GM13976 (cell line): Measurements from ENCODE around the gene SLC34A1.

Source experiments
- DNase-seq: peaks from one replicate; pipeline ENCODE4 v3.0.0; 2012; ENCODE audit warnings: low spot score
- CTCF ChIP-seq: IDR thresholded peaks from 2 replicates; pipeline ENCODE4 v1.5.1; 2012; ENCODE audit warnings: borderline replicate concordance, mild to moderate bottlenecking; ENCODE audit not compliant: insufficient read depth; ENCODE audit errors: extremely low read depth, missing control alignments, control extremely low read depth
- in situ Hi-C: fragments of 300-500 bp; cut with MboI; formaldehyde crosslinking; loops from one replicate; pipeline ENCODE4 v1.12.0; 2022; ENCODE audit warnings: low sequenced_read_pairs, mixed read lengths, inconsistent platforms; ENCODE audit not compliant: unreplicated experiment

The SLC34A1 gene

GRCh38 chr5:177402271-177403043 lies 18.2 kb downstream of the SLC34A1 start:
- in situ Hi-C loops = loop anchor here (10.0 kb wide), 1 partner anchor 52 kb away; no protein-coding TSS in a partner anchor
- DNase-seq = peak; percentile 79
- peak; percentile 60 for TF ChIP-seq CTCF

- peak; percentile 69 for DNase-seq
- no peak for TF ChIP-seq CTCF
- in situ Hi-C loops = loop anchor here (10.0 kb wide), 1 partner anchor 52 kb away; no protein-coding TSS in a partner anchor
These were observed 19.0 kb downstream of the SLC34A1 start for GRCh38 chr5:177403102-177403791.

GRCh38 chr5:177403792-177404640 lies 19.8 kb downstream of the SLC34A1 start:
- in situ Hi-C loops = loop anchor here (10.0 kb wide), 1 partner anchor 51 kb away; no protein-coding TSS in a partner anchor
- peak; percentile 96 for DNase-seq
- TF ChIP-seq CTCF = peak; percentile 98

- no peak for DNase-seq
- no peak for TF ChIP-seq CTCF
- in situ Hi-C loops = loop anchor here (10.0 kb wide), 1 partner anchor 50 kb away; no protein-coding TSS in a partner anchor
These were observed 20.5 kb downstream of the SLC34A1 start for GRCh38 chr5:177404641-177405179.

- TF ChIP-seq CTCF = no peak
- DNase-seq = peak; percentile 29
- in situ Hi-C loops = loop anchor here (10.0 kb wide), 1 partner anchor 49 kb away; no protein-coding TSS in a partner anchor
These were observed 21.1 kb downstream of the SLC34A1 start for GRCh38 chr5:177405312-177405711.
